Panc1 (cell line): Measurements from ENCODE around the gene ZFHX3. TPM values are rescaled to one million over a fixed set of nuclear protein-coding genes. Genes with fewer than 3 reads are reported as not detected.

Source experiments
- ATAC-seq: fragments of 200-7000 bp; cut with Tn5 transposase; 2 replicates; pipeline ENCODE4 v1.9.1; 2020; ENCODE audit warnings: mild to moderate bottlenecking, moderate library complexity
- BruUV-seq: library from RNA; stranded (reverse); fragments of 400-500 nt; replicated peaks from 2 replicates; lab custom pipeline; 2021; lab: Mats Ljungman, UMichigan
- CTCF ChIA-PET: fragments of 300-600 bp; sonication (Branson Sonifier 250); formaldehyde crosslinking; loops from one replicate; lab custom pipeline; 2022; ENCODE audit warnings: antibody characterized with exemption; lab: Charles Lee
- POLR2A ChIA-PET: fragments of 300-600 bp; sonication (Branson Sonifier 250); formaldehyde crosslinking; loops from one replicate; lab custom pipeline; 2022; ENCODE audit warnings: antibody characterized with exemption; lab: Charles Lee
- DNase-seq: peaks from one replicate; pipeline ENCODE4 v3.0.0-alpha.2; 2010; ENCODE audit warnings: low read depth, low spot score
- H3K27ac ChIP-seq: 2 replicates; pipeline ENCODE4 v1.5.1; 2011; ENCODE audit warnings: mild to moderate bottlenecking, low read length, inconsistent platforms
- H3K27me3 ChIP-seq: fragments of 200-500 bp; sonication (Bioruptor generic); 2 replicates; pipeline ENCODE4 v1.6.0; 2014; ENCODE audit warnings: low read length, inconsistent platforms; ENCODE audit not compliant: control insufficient read depth, insufficient read depth
- H3K36me3 ChIP-seq: fragments of 200-500 bp; sonication (Bioruptor generic); 2 replicates; pipeline ENCODE4 v1.5.1; 2014; ENCODE audit warnings: inconsistent platforms, mild to moderate bottlenecking, low read length, moderate library complexity; ENCODE audit not compliant: control insufficient read depth, insufficient read depth
- H3K4me1 ChIP-seq: 2 replicates; pipeline ENCODE4 v1.5.1; 2011; ENCODE audit warnings: inconsistent platforms, mild to moderate bottlenecking, low read length, moderate library complexity; ENCODE audit not compliant: control insufficient read depth, insufficient read depth
- H3K4me3 ChIP-seq, 2 experiments: 2 replicates each; pipeline ENCODE4 v1.5.1; 2011 to 2012; ENCODE audit warnings: low read depth in 2 of 2, low read length in 2 of 2, mild to moderate bottlenecking in 2 of 2, inconsistent platforms in 1 of 2, moderate library complexity in 1 of 2
- H3K9me3 ChIP-seq: fragments of 200-500 bp; sonication (Bioruptor generic); 2 replicates; pipeline ENCODE4 v1.5.1; 2014; ENCODE audit warnings: low read depth, mild to moderate bottlenecking, inconsistent platforms, low read length, moderate library complexity; ENCODE audit not compliant: control insufficient read depth, insufficient read depth
- CTCF ChIP-seq: fragments of 450-650 bp; IDR thresholded peaks from 2 replicates; pipeline ENCODE4 v1.5.1; 2017; ENCODE audit warnings: mild to moderate bottlenecking
- POLR2AphosphoS5 ChIP-seq: IDR thresholded peaks from 2 replicates; pipeline ENCODE4 v1.6.1; 2012; ENCODE audit warnings: mild to moderate bottlenecking, low read depth, low read length, moderate library complexity
- REST ChIP-seq, 2 experiments: IDR thresholded peaks; 2 replicates each; pipeline ENCODE4 v1.6.1; 2011 to 2012; ENCODE audit warnings: low read depth in 2 of 2, control low read depth in 1 of 2, low read length in 1 of 2, mild to moderate bottlenecking in 1 of 2, moderate library complexity in 1 of 2; ENCODE audit not compliant: insufficient read depth in 1 of 2
- SIN3A ChIP-seq: IDR thresholded peaks from 2 replicates; pipeline ENCODE4 v1.6.1; 2012; ENCODE audit warnings: low read depth, mild to moderate bottlenecking, low read length, moderate library complexity, borderline replicate concordance; ENCODE audit not compliant: insufficient read depth
- TCF7L2 ChIP-seq: IDR thresholded peaks from 2 replicates; pipeline ENCODE4 v1.6.1; 2011; ENCODE audit warnings: mild to moderate bottlenecking, low read depth, low read length, inconsistent platforms
- in situ Hi-C: cut with HindIII; loops from 2 replicates; pipeline ENCODE4 v1.10.0; 2016; ENCODE audit warnings: low sequenced_read_pairs, low pct_unique_long_range_greater_than_20kb
- intact Hi-C: fragments of 100-400 bp; cut with micrococcal nuclease; formaldehyde crosslinking; loops from one replicate; pipeline ENCODE4 v1.10.0; 2022; ENCODE audit not compliant: unreplicated experiment
- total RNA-seq: library from RNA; stranded (reverse); gene quantifications from one replicate; pipeline ENCODE4 v1.2.1, GENCODE V29; 2021; ENCODE audit not compliant: unreplicated experiment

ZFHX3 gene
- total RNA-seq, 1 experiment from 2014 or later = 7.1 TPM

DNA sequence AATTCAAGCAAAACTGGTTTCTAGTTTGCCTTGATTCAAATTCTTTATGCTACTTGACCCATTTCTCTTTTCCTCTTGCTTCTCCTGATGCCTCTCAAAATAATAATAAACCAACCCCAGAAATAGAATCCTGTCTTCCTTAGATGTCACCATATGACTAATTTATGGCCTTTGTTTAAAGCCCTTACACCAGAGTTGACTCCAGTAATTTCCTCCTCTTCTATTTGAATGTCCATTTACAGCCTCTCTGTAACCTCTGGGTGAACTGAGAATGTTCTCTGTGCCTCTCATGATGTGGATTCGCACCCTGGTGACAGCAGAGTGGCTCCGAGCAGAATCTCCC, 31.5 kb downstream of the ZFHX3 start:
- DNase-seq = no peak
- Histone ChIP-seq H3K27ac (no peak overlapping the region), H3K9me3 (no peaks in the 10 kb centered on the region), H3K4me1 (peaks cover 25% of the 10 kb centered on the region), H3K4me3 (no peak overlapping the region), H3K27me3 (no peaks in the 10 kb centered on the region), H3K36me3 (no peaks in the 10 kb centered on the region)
- ATAC-seq = no peak
- no peak for TF ChIP-seq POLR2AphosphoS5
- no peak for TF ChIP-seq CTCF
- in situ Hi-C loops (no loop called here), intact Hi-C loops (no loop called here)
- POLR2A ChIA-PET = no interaction called here
- BruUV-seq = no TSS peak
- CTCF ChIA-PET = no interaction called here

GRCh38 chr16:73015612-73016487, 32.1 kb downstream of the ZFHX3 start:
- intact Hi-C loops (no loop called here), in situ Hi-C loops (no loop called here)
- no peak for TF ChIP-seq TCF7L2
- TF ChIP-seq SIN3A = no peak
- TF ChIP-seq CTCF = no peak
- TF ChIP-seq POLR2AphosphoS5 = no peak
- TF ChIP-seq REST (IDR thresholded peaks at IDR 0.05; ENCODE audit: insufficient read depth in 1 of 2, low read depth in 2 of 2, low read length in 1 of 2) = no peak
- H3K27ac ChIP-seq = no peak overlapping the region
- H3K9me3 ChIP-seq = no peaks in the 10 kb centered on the region
- ChIA-PET CTCF (no interaction called here), POLR2A (no interaction called here)
- DNase-seq (no peak), ATAC-seq (no peak)
- H3K36me3 ChIP-seq = no peaks in the 10 kb centered on the region
- no peaks in the 10 kb centered on the region for H3K27me3 ChIP-seq
- no peak overlapping the region for H3K4me3 ChIP-seq
- H3K4me1 ChIP-seq = peaks cover 21% of the 10 kb centered on the region
- no TSS peak for BruUV-seq
